H9 (cell line): Measurements from ENCODE around the gene CDK16. TPM values are rescaled to one million over a fixed set of nuclear protein-coding genes. Genes with fewer than 3 reads are reported as not detected.
A peak's percentile ranks its signal among the peaks of the same experiment; 100 is the strongest.

Source experiments
- DNase-seq: peaks from one replicate; pipeline ENCODE4 v3.0.0-alpha.2; 2017
- H2AFZ ChIP-seq: one replicate; pipeline ENCODE4 v1.6.1; 2013; ENCODE audit warnings: mild to moderate bottlenecking, low read length, control low read depth, moderate library complexity
- H2AK5ac ChIP-seq: 2 replicates; pipeline ENCODE4 v1.6.1; 2013; ENCODE audit warnings: low read length, control low read depth, mixed read lengths; ENCODE audit not compliant: insufficient read length
- H2BK120ac ChIP-seq: one replicate; pipeline ENCODE4 v1.6.1; 2013; ENCODE audit warnings: low read depth, mild to moderate bottlenecking, low read length, control low read depth, inconsistent platforms; ENCODE audit not compliant: poor library complexity, severe bottlenecking
- H2BK12ac ChIP-seq: 2 replicates; pipeline ENCODE4 v1.6.1; 2013; ENCODE audit warnings: low read length, control low read depth, mixed read lengths, low read depth; ENCODE audit not compliant: insufficient read length
- H2BK15ac ChIP-seq: 2 replicates; pipeline ENCODE4 v1.6.1; 2013; ENCODE audit warnings: low read depth, low read length, control low read depth
- H2BK20ac ChIP-seq: one replicate; pipeline ENCODE4 v1.6.1; 2013; ENCODE audit warnings: low read depth, mild to moderate bottlenecking, low read length, control low read depth, inconsistent platforms; ENCODE audit not compliant: poor library complexity, severe bottlenecking
- H2BK5ac ChIP-seq: 2 replicates; pipeline ENCODE4 v1.6.1; 2013; ENCODE audit warnings: low read length, control low read depth, mixed read lengths; ENCODE audit not compliant: insufficient read length
- H3K14ac ChIP-seq: 2 replicates; pipeline ENCODE4 v1.6.1; 2013; ENCODE audit warnings: low read length, control low read depth; ENCODE audit not compliant: insufficient read depth
- H3K18ac ChIP-seq: 2 replicates; pipeline ENCODE4 v1.6.1; 2013; ENCODE audit warnings: low read depth, mild to moderate bottlenecking, mixed read lengths, low read length, control low read depth; ENCODE audit not compliant: insufficient read length
- H3K23ac ChIP-seq: 2 replicates; pipeline ENCODE4 v1.6.1; 2013; ENCODE audit warnings: low read length, control low read depth, mixed read lengths, low read depth; ENCODE audit not compliant: insufficient read length
- H3K23me2 ChIP-seq: 2 replicates; pipeline ENCODE4 v1.6.1; 2013; ENCODE audit warnings: low read depth, mild to moderate bottlenecking, mixed read lengths, low read length, control low read depth; ENCODE audit not compliant: insufficient read length, poor library complexity, severe bottlenecking
- H3K27ac ChIP-seq: 2 replicates; pipeline ENCODE4 v1.5.1; 2013; ENCODE audit warnings: low read length, control low read depth, mixed read lengths, low read depth; ENCODE audit not compliant: insufficient read length
- H3K27me3 ChIP-seq: 2 replicates; pipeline ENCODE4 v1.6.1; 2013; ENCODE audit warnings: low read length, control low read depth, inconsistent platforms; ENCODE audit not compliant: insufficient read depth
- H3K4ac ChIP-seq: 2 replicates; pipeline ENCODE4 v1.6.1; 2013; ENCODE audit warnings: low read depth, mild to moderate bottlenecking, control low read depth, inconsistent platforms, low read length, moderate library complexity
- H3K4me1 ChIP-seq: 2 replicates; pipeline ENCODE4 v1.6.1; 2013; ENCODE audit warnings: low read length, control low read depth, inconsistent platforms; ENCODE audit not compliant: insufficient read depth
- H3K4me2 ChIP-seq: 2 replicates; pipeline ENCODE4 v1.6.1; 2013; ENCODE audit warnings: low read length, control low read depth, mixed read lengths; ENCODE audit not compliant: insufficient read length, insufficient read depth
- H3K56ac ChIP-seq: 2 replicates; pipeline ENCODE4 v1.6.1; 2013; ENCODE audit warnings: low read depth, mild to moderate bottlenecking, mixed read lengths, low read length, control low read depth; ENCODE audit not compliant: insufficient read length
- H3K79me1 ChIP-seq: 2 replicates; pipeline ENCODE4 v1.6.1; 2013; ENCODE audit warnings: low read depth, mild to moderate bottlenecking, moderate library complexity, low read length, control low read depth, inconsistent platforms; ENCODE audit not compliant: insufficient read depth, poor library complexity, severe bottlenecking
- H3K79me2 ChIP-seq: 2 replicates; pipeline ENCODE4 v1.6.1; 2013; ENCODE audit warnings: low read length, control low read depth, inconsistent platforms; ENCODE audit not compliant: insufficient read depth
- H3K9ac ChIP-seq: 2 replicates; pipeline ENCODE4 v1.6.1; 2013; ENCODE audit warnings: low read length, control low read depth, mixed read lengths; ENCODE audit not compliant: insufficient read length; ENCODE audit errors: extremely low read depth
- H3K9me3 ChIP-seq: one replicate; pipeline ENCODE4 v1.6.1; 2013; ENCODE audit warnings: low read depth, low read length, inconsistent platforms; ENCODE audit not compliant: control insufficient read depth
- H3T11ph ChIP-seq: one replicate; pipeline ENCODE4 v1.6.1; 2013; ENCODE audit warnings: mild to moderate bottlenecking, low read length, control low read depth, inconsistent platforms
- H4K20me1 ChIP-seq: one replicate; pipeline ENCODE4 v1.6.1; 2013; ENCODE audit not compliant: control insufficient read depth, insufficient read length, insufficient read depth
- H4K5ac ChIP-seq: 2 replicates; pipeline ENCODE4 v1.6.1; 2013; ENCODE audit warnings: low read depth, mild to moderate bottlenecking, mixed read lengths, low read length, control low read depth; ENCODE audit not compliant: insufficient read length
- H4K8ac ChIP-seq: replicated peaks from 2 replicates; pipeline ENCODE4 v1.6.1; 2013; ENCODE audit warnings: low read length, control low read depth, mixed read lengths, low read depth; ENCODE audit not compliant: insufficient read length
- H4K91ac ChIP-seq: 2 replicates; pipeline ENCODE4 v1.6.1; 2013; ENCODE audit warnings: low read depth, mild to moderate bottlenecking, moderate library complexity, mixed read lengths, low read length, control low read depth; ENCODE audit not compliant: insufficient read length
- H3K27ac Mint-ChIP-seq, 3 experiments: 2 replicates in 2 of 3; 3 replicates in 1 of 3; pipeline ENCODE4 v1.8.0; 2020 to 2021; ENCODE audit warnings: mixed read lengths in 3 of 3, mild to moderate bottlenecking in 1 of 3, moderate library complexity in 1 of 3
- H3K27me3 Mint-ChIP-seq: 2 replicates; pipeline ENCODE4 v1.8.0; 2021; ENCODE audit warnings: low read depth, mild to moderate bottlenecking, moderate library complexity, mixed read lengths
- H3K36me3 Mint-ChIP-seq, 3 experiments: 2 replicates in 2 of 3; 3 replicates in 1 of 3; pipeline ENCODE4 v1.8.0; 2020 to 2021; ENCODE audit warnings: low read depth in 3 of 3, mixed read lengths in 3 of 3; ENCODE audit not compliant: insufficient read depth in 1 of 3
- H3K4me1 Mint-ChIP-seq, 2 experiments: 2 replicates each; pipeline ENCODE4 v1.8.0; 2020; ENCODE audit warnings: mixed read lengths in 2 of 2
- H3K4me3 Mint-ChIP-seq, 2 experiments: 2 replicates in 1 of 2; 3 replicates in 1 of 2; pipeline ENCODE4 v1.8.0; 2020 to 2021; ENCODE audit warnings: mild to moderate bottlenecking in 2 of 2, mixed read lengths in 2 of 2, moderate library complexity in 1 of 2
- H3K9me3 Mint-ChIP-seq, 2 experiments: 2 replicates in 1 of 2; 3 replicates in 1 of 2; pipeline ENCODE4 v1.8.0; 2020; ENCODE audit warnings: mild to moderate bottlenecking in 2 of 2, mixed read lengths in 2 of 2, moderate library complexity in 1 of 2
- CTCF ChIP-seq: fragments of 200-600 bp; sonication (generic); conservative IDR thresholded peaks from 3 replicates; pipeline ENCODE4 v1.8.0; 2021; ENCODE audit warnings: antibody characterized with exemption, mild to moderate bottlenecking
- WGBS: extraction: QIAGEN DNeasy Blood & Tissue Kit; methylation state at CpG from one replicate; pipeline ENCODE4 v1.1.7; 2013; ENCODE audit warnings: missing lambda C conversion rate, low lambda C conversion rate, mixed read lengths; ENCODE audit not compliant: insufficient read length; ENCODE audit errors: extremely low coverage; 5-methylcytosine and 5-hydroxymethylcytosine counted together
- total RNA-seq: library from RNA; stranded (reverse); gene quantifications from 2 replicates; pipeline ENCODE4 v1.2.1, GENCODE V29; 2021

Gene CDK16
- total RNA-seq, 1 experiment from 2014 or later: 226 TPM

GRCh38 chrX:47197526-47197925 lies 21.0 kb upstream of the CDK16 start:
- Histone ChIP-seq H3K23me2 (peaks cover 10% of the 10 kb centered on the region), H3T11ph (no peak overlapping the region), H4K20me1 (no peaks in the 10 kb centered on the region), H3K9ac (no peak overlapping the region), H3K18ac (no peak overlapping the region), H3K4me2 (peak overlapping the region; percentile 44), H3K14ac (no peak overlapping the region), H3K79me2 (peaks cover 38% of the 10 kb centered on the region; the same call in 1 of the 2 replicates), H3K79me1 (peaks cover 15% of the 10 kb centered on the region), H2BK120ac (no peak overlapping the region), H2AFZ (no peak overlapping the region), H2AK5ac (no peak overlapping the region), H4K91ac (no peak overlapping the region), H2BK15ac (no peak overlapping the region), H3K23ac (no peak overlapping the region), H4K8ac (no peak overlapping the region), H2BK20ac (no peak overlapping the region), H3K4me1 (peaks cover 15% of the 10 kb centered on the region; the same call in 1 of the 2 replicates), H3K4ac (no peak overlapping the region), H3K27me3 (no peaks in the 10 kb centered on the region), H3K56ac (no peak overlapping the region), H3K9me3 (no peaks in the 10 kb centered on the region), H4K5ac (no peak overlapping the region), H2BK12ac (no peak overlapping the region), H2BK5ac (no peak overlapping the region), H3K27ac (peak overlapping the region; percentile 21)
- peak overlapping the region; percentile 80 to 97 (median 87) for H3K27ac Mint-ChIP-seq
- DNase-seq: no peak
- H3K27me3 Mint-ChIP-seq: no peaks in the 10 kb centered on the region
- no peak for TF ChIP-seq CTCF
- H3K9me3 Mint-ChIP-seq: peaks cover 0 to 2% of the 10 kb centered on the region in 2 experiments; a peak in 2 of 5 replicates
- peaks cover 78 to 82% (median 80%) of the 10 kb centered on the region in 3 experiments for H3K36me3 Mint-ChIP-seq
- WGBS: no CpG with 5 or more reads among the region's 7 CpGs
- H3K4me1 Mint-ChIP-seq: peaks cover 45 to 53% of the 10 kb centered on the region in 2 experiments
- H3K4me3 Mint-ChIP-seq: peak overlapping the region; percentile 96 to 97
